ENCODE measurements around the gene IRAK2. TPM values are rescaled to one million over a fixed set of nuclear protein-coding genes. Genes with fewer than 3 reads are reported as not detected.

IRAK2 gene
- total RNA-seq, 4 donors from 2014 or later = 0.20 to 4.9 (median 3.4) TPM

DNA sequence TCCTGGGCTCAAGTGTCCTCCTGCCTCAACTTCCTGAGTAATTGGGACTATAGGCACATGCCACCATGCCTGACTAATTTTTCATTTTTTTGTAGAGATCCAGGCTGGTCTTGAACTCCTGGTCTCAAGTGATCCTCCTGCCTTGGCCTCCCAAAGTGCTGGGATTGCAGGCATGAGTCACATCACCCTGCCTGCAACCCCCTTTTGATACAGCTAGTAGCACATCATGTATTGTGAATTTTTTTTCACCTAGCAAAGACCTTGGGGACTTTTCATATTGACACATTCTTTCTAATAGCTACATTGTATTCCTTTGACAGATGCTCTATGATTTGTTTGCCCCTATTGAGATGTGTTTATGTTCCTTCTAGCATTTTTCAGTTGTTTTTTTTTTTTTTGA lies 14.2 kb downstream of the IRAK2 start:
- in situ Hi-C loops (cut with MboI; ENCODE audit: low pct_ligation_motif_present in 1 of 4, low pct_unique_long_range_greater_than_20kb in 1 of 4, low sequenced_read_pairs in 3 of 4) = no loop called here
- H3K9me3 ChIP-seq = no peaks in the 10 kb centered on the region
- DNase-seq = no peak
- intact Hi-C loops (cut with DNase I; ENCODE audit: low total_unique reads) = no loop called here
- TF ChIP-seq EP300 (IDR thresholded peaks at IDR 0.05; ENCODE audit: low read depth) (no peak), POLR2A (IDR thresholded peaks at IDR 0.05) (no peak), POLR2AphosphoS5 (IDR thresholded peaks at IDR 0.05) (no peak)
- TF ChIP-seq, protein P1, sequence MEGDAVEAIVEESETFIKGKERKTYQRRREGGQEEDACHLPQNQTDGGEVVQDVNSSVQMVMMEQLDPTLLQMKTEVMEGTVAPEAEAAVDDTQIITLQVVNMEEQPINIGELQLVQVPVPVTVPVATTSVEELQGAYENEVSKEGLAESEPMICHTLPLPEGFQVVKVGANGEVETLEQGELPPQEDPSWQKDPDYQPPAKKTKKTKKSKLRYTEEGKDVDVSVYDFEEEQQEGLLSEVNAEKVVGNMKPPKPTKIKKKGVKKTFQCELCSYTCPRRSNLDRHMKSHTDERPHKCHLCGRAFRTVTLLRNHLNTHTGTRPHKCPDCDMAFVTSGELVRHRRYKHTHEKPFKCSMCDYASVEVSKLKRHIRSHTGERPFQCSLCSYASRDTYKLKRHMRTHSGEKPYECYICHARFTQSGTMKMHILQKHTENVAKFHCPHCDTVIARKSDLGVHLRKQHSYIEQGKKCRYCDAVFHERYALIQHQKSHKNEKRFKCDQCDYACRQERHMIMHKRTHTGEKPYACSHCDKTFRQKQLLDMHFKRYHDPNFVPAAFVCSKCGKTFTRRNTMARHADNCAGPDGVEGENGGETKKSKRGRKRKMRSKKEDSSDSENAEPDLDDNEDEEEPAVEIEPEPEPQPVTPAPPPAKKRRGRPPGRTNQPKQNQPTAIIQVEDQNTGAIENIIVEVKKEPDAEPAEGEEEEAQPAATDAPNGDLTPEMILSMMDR (IDR thresholded peaks at IDR 0.05) = no peak
- H3K27me3 ChIP-seq = no peaks in the 10 kb centered on the region
- no peaks in the 10 kb centered on the region for H3K4me1 ChIP-seq
- H3K4me3 ChIP-seq = no peak overlapping the region
- no peak overlapping the region for H3K27ac ChIP-seq
- no peaks in the 10 kb centered on the region for H3K36me3 ChIP-seq

DNA sequence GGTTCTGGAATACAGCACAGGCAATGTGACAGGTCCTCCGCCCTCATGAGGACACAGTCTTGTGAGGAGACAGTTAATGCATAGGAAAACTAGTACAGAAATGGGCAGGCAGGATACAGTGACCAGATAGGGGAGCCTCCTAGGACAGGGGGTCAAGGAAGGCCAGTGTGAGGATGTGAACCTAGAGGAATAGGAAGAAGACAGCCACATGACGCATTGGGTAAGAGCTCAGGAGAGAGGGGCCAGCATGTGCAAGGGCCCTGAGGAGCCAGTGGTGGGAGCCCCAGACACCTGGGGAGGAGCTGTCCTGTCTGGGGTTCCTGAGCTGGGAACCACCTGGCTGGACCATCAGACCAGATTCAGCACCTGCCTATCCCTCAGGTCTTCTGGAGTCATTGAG lies 15.6 kb downstream of the IRAK2 start:
- TF ChIP-seq, protein P1 (IDR thresholded peaks at IDR 0.05) = no peak
- TF ChIP-seq POLR2A (IDR thresholded peaks at IDR 0.05) (no peak), POLR2AphosphoS5 (IDR thresholded peaks at IDR 0.05) (no peak), EP300 (IDR thresholded peaks at IDR 0.05; ENCODE audit: low read depth) (no peak)
- Histone ChIP-seq H3K9me3 (no peaks in the 10 kb centered on the region), H3K27ac (no peak overlapping the region), H3K4me3 (no peak overlapping the region), H3K4me1 (no peaks in the 10 kb centered on the region), H3K27me3 (no peaks in the 10 kb centered on the region), H3K36me3 (no peaks in the 10 kb centered on the region)
- 89 to 97% methylated on average over 1 to 2 of the region's 2 CpGs for WGBS, 2 donors (ENCODE audit: low coverage in 1 of 2)
- in situ Hi-C loops (cut with MboI; ENCODE audit: low pct_ligation_motif_present in 1 of 4, low pct_unique_long_range_greater_than_20kb in 1 of 4, low sequenced_read_pairs in 3 of 4) = no loop called here
- intact Hi-C loops (cut with DNase I; ENCODE audit: low total_unique reads) = no loop called here
- DNase-seq = no peak

DNA sequence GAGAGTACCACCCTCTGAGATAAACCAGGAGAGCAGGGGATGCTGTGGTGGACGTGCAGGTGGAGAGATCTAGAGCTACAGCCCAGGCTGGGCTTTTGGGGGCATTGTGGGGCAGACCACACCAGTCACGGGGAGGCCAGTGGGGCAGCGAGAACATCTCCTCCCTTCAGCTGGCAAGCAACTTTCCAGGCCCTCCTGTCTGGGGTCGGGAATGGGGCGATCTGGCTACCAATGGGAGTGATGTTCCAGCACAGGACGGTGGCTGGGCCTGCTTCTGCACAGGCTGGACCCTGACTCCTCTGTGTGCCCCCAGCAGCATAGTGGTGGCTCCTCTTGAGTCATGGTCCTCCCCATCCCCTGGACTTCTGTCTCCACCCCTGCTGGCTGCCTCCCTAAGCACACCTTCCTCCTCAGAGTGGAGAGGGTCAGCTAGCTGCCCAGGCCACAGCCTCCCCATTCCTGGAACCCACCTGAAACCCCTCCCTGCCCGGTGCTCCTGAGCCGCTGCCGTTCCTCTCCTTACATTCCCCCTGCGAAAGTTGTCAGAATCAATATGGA lies 16.1 kb downstream of the IRAK2 start:
- TF ChIP-seq, protein P1 (IDR thresholded peaks at IDR 0.05) = no peak
- TF ChIP-seq POLR2A (IDR thresholded peaks at IDR 0.05) = no peak
- TF ChIP-seq EP300 (IDR thresholded peaks at IDR 0.05; ENCODE audit: low read depth) = no peak
- no peak for TF ChIP-seq POLR2AphosphoS5 (IDR thresholded peaks at IDR 0.05)
- no peaks in the 10 kb centered on the region for H3K9me3 ChIP-seq
- no peaks in the 10 kb centered on the region for H3K4me1 ChIP-seq
- H3K27me3 ChIP-seq = no peaks in the 10 kb centered on the region
- WGBS, 2 donors (ENCODE audit: low coverage in 1 of 2) = 88% methylated on average over 9 of the region's 10 CpGs; no CpG with 5 or more reads in 1 of the 2 donors
- H3K4me3 ChIP-seq = no peak overlapping the region
- intact Hi-C loops (cut with DNase I; ENCODE audit: low total_unique reads) = no loop called here
- no peak overlapping the region for H3K27ac ChIP-seq
- DNase-seq = no peak
- in situ Hi-C loops (cut with MboI; ENCODE audit: low pct_ligation_motif_present in 1 of 4, low pct_unique_long_range_greater_than_20kb in 1 of 4, low sequenced_read_pairs in 3 of 4) = no loop called here
- H3K36me3 ChIP-seq = no peaks in the 10 kb centered on the region

DNA sequence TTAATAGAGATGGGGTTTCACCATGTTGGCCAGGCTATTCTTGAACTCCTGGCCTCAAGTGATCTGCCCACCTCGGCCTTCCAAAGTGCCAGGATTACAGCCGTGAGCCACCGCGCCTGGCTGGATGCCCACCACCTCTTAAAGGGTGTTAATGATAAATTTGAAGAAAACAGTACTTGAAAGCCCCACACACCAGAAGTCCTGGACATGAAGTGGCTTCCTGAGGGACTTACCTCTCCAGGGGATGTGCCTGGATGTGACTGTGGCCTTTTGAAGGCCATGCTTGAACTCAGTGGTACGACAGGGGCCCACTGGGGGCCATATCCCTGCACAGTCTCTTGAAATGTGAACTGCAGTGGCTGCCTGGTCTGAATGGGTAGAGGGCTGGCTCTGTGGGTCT lies 18.2 kb downstream of the IRAK2 start:
- Histone ChIP-seq H3K4me3 (no peak overlapping the region), H3K27ac (no peak overlapping the region), H3K36me3 (no peaks in the 10 kb centered on the region), H3K4me1 (no peaks in the 10 kb centered on the region), H3K27me3 (no peaks in the 10 kb centered on the region), H3K9me3 (no peaks in the 10 kb centered on the region)
- DNase-seq = no peak
- TF ChIP-seq EP300 (IDR thresholded peaks at IDR 0.05; ENCODE audit: low read depth) (no peak), POLR2A (IDR thresholded peaks at IDR 0.05) (no peak), POLR2AphosphoS5 (IDR thresholded peaks at IDR 0.05) (no peak)
- TF ChIP-seq, protein P1 (IDR thresholded peaks at IDR 0.05) = no peak
- WGBS, 2 donors (ENCODE audit: low coverage in 1 of 2) = 95% methylated on average over 5 of the region's 5 CpGs; no CpG with 5 or more reads in 1 of the 2 donors
- in situ Hi-C loops (cut with MboI; ENCODE audit: low pct_ligation_motif_present in 1 of 4, low pct_unique_long_range_greater_than_20kb in 1 of 4, low sequenced_read_pairs in 3 of 4) (no loop called here), intact Hi-C loops (cut with DNase I; ENCODE audit: low total_unique reads) (no loop called here)
